ENCODE data around the gene TSPAN16.
A peak's percentile ranks its signal among the peaks of the same experiment; 100 is the strongest.
"Not testable (repeated sequence)": the region's sequence is repeated elsewhere in the genome, so short reads cannot be mapped to it uniquely, and the experiment has no call there.

Gene TSPAN16

DNA sequence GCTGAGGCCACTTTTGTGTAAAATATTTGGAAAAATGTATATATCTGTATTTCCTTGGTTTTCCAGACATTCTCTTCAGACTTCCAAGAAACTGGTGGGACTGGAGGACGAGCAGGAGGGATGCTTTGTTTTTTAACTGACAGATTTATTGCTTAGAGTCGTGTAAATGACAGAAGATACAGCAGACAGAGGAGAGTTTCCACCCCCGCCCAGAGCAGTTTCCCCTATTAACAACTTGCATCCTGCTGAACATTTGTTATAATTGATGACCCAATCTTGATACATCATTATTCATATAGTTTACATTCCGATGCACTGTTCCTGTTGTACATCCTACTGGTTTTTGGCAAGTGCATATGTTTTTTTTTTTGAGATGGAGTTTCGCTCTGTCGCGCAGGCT, 26.6 kb upstream of the TSPAN16 start:
- no peak for DNase-seq

DNA sequence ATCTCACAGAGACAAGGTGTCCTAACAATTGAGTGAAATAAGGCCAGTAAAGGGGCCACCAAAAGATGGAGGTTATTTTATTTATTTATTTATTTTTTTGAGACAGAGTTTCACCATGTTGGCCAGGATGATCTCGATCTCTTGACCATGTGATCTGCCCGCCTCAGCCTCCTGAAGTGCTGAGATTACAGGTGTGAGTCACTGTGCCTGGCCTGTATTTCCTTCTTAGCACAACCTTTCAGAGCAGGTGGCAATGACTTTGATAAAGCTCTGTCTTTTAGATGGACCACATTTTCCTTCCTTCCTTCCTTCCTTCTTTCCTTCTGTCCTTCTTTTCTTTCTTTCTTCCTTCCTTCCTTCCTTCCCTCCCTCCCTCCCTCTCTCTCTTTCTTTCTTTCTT, 22.7 kb upstream of the TSPAN16 start:
- no peak for DNase-seq

DNA sequence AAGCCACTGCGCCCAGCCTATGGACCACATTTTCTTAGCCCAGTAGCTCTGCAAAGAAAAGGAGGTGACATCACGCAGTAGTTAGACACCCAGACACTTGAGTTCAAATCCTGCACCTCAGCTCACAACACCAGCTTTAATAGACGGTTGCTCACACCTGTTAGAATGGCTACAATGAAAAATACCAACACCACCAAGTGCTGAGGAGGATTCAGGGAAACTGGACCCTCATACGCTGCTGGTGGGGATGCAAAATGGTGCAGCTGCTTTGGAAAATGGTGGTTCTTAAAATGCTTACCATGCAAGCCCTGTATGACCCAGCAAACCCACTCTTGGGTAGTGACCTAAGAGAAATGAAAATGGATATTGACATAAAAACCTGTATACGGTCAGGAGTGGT, 22.0 kb upstream of the TSPAN16 start:
- no peak for DNase-seq

DNA sequence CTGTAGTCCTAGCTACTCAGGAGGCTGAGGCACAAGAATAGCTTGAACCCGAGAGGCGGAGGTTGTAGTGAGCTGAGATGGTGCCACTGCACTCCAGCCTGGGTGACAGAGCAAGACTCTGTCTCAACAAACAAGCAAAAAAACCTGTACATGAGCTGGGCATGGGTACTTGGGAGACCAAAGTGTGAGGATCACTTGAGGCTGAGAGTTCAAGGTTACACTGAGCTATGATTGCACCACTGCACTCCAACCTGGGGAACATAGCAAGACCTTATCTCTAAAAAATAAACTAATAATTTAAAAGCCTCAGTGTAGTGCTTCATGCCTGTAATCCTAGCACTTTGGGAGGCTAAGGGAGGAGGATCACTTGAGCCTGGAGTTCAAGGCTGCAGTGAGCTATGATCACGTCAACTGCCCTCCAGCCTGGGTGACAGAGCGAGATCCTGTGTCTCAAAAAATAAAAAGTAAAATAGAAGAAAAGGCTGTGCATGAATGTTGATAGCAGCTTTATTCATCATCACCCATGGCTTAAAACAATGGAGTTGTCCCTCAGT, 21.4 kb upstream of the TSPAN16 start:
- DNase-seq, result no peak

DNA sequence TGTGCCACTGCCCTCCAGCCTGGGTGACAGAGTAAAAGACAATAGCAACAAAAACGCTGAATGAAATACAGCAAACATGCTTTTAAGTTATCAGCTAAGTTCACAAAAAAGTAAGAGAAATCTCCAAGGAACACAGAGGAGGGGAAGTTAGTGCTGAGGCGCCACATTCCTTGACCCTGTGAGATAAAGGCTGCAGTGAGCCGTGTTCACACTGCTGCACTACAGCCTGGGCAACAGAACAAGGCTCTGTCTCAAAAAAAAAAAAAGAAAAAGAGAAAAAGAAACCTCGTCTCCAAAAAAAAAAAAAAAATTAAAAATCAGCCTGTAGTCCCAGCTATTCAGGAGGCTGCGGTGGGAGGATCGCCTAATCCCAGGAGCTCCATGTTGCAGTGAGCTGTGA, 17.3 kb upstream of the TSPAN16 start:
- DNase-seq, result no peak

DNA sequence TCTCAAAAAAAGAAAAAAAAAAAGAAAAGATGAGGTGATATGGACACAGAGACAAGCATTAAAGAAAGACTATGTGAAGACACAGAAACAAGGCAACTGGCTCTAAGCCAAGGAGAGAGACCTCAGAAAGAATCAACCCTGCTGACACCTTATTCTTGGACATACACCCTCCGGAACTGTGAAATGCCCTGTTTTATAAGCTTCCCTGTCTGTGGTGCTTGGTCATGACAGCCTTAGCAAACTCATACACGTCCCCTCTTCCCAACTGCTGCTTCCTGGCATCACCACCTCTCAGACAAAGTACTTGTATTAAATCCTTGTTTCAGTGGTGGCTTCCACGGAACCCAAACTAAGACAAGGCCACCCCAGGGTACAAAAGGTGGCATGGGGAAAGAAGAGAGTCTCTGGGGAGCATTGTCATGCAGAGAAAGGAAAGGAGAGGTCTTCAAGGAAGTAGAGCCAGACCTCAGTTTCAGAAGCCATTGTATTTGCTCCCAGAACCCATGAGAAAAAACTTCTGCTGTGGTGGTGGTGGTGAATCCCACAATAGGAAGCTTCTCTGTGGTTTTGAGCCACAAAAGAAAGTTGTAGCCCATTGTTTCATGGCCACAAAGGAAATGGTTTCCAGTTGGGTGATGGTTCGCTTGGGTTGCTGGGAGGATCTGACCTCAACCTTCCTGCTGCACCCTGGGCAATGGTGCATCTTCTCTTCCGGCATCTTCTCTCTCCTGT, 16.3 kb upstream of the TSPAN16 start:
- DNase-seq, result no peak

DNA sequence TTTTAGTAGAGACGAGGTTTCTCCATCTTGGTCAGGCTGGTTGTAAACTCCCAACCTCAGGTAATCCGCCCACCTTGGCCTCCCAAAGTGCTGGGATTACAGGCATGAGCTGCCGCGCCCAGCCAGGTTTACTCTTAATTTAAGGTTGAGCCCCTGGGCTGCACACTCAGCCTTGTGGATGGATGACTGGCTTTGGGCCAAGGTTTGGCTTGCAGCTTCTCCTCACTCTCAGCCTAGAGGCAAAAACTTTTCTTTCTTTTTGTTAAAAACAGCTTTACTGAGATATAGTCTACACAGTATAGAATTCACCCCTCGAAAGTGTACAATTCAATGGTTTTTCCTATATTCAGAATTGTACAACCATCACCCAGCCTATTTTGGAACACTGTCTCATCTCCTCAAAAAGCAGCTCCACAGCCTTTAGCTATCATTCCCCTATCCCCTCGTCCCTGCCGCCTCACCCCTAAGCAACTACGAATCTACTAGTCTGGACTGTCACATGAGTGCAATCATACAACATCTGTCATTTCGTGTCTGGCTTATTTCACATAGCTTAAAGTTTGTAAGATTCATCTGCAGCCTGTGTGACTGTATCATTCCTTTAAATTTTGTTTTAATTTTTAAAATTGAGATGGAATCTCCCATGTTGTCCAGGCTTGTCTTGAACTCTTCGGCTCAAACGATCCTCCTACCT, 14.5 kb upstream of the TSPAN16 start:
- no peak for DNase-seq

DNA sequence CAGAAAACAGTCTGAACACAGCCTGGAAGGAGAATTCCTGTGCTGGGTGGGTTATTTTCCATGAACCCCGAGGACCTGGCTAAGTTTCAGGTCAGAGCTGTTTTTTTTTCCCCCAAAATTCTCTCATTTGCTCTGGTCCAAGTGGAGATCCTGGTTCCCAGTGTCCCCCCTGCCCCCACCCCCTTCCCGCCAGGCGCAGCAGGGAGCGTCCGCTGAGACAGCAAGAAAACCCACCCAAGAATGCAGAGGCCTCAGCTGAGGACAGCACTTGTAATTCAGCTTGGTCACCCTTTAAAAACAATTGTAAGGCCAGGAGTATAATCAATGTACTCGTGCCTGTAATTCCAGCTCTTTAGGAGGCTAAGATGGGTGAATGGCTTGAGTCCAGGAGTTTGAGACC, 11.4 kb upstream of the TSPAN16 start:
- no peak for DNase-seq

DNA sequence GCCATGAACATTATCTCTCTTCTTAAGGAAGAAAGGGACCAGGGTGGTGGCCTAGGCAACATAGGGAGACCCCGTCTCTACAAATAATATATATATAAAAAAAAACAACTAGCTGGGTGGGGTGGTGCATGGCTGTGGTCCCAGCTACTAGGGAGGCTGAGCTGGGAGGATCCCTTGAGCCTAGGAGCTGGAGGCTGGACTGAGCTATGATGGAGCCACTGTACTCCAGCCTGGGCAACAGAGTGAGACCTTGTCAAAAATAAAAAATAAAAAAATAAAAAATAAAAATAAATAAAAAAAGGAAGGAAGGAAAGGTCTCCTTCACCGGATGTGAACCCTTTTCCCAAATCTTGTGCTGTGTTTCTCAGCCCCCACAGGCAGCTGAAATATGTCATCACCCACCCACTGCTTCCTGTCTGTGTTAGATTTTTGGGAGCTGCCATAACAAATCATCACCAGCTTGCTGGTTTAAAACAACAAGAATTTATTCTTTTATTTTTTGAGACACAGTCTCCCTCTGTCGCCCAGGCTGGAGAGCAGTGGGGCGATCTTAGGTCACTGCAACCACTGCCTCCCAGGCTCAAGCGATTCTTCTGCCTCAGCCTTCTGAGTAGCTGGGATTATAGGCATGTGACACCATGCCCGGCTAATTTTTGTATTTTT, 9.5 kb upstream of the TSPAN16 start:
- DNase-seq, result no peak

DNA sequence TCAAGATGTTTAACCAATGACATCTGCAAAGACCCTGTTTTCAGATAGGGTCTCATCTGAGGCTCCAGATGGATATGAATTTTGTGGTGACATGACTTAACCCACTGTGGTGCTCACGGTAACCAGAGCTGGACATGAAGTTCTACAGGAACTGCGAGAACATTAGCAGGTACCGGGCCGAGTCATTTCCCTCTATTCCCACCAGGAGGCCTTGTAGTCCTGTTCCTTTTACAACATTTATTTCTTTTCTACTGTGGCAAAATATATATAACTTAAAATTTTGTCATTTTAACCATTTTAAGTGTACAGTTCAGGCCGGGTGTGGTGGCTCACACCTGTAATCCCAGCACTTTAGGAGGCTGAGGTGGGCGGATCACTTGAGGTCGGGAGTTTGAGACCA, 7.6 kb upstream of the TSPAN16 start:
- DNase-seq, result no peak

DNA sequence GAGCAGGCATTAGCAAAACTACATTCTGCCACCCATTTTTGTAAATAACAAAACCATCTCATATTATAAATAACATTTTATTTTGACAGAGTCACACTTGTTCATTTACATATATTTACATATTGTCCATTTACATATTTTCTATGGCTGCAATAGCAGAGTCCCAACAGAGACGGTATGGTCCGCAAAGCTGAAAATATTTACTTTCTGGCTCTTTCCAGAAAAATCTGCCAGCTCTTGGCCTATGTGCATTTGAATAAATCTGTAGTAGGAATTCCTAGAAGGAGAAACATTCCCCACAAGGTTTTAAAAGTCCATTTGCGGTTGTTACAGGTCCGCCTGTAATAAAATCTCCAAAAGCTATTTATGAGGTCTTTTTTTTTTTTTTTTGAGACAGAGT, 5.7 kb upstream of the TSPAN16 start:
- no peak for DNase-seq

DNA sequence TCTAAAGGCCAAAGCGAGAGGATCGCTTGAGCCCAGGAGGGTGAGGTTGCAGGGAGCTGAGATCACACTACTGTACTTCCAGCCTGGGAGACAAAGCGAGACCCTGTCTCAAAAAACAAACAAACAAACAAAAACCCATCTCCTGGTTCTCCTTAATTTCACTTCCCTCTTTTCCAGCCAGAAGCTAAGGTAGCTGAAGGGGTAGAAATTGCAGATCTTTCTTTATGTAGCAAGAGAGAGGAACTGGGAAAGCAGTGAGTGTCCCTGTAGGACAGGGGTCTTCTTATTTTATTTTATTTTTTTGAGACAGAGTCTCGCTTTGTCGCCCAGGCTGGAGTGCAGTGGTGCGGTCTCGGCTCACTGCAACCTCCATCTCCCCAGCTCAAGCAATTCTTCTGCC, 4.5 kb upstream of the TSPAN16 start:
- DNase-seq, result no peak

DNA sequence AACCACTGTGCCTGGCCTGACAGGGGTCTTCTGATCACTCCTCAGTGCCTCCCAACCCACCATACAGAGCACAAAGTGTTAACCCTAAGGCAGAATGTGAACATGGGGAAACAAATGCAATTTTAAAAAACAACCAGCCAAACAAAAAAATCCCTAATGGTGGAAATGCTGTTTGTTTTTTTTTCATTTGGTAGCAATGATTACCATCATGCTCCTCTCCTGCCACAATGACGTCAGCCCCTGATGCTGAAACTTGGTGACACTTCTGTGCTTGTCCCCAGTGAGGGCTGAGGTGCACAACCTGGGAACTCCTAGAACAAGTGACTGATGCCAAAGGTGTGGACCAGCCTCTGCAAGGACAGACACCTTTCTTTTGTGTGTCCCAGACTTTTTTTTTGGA, 4.0 kb upstream of the TSPAN16 start:
- DNase-seq, result no peak

DNA sequence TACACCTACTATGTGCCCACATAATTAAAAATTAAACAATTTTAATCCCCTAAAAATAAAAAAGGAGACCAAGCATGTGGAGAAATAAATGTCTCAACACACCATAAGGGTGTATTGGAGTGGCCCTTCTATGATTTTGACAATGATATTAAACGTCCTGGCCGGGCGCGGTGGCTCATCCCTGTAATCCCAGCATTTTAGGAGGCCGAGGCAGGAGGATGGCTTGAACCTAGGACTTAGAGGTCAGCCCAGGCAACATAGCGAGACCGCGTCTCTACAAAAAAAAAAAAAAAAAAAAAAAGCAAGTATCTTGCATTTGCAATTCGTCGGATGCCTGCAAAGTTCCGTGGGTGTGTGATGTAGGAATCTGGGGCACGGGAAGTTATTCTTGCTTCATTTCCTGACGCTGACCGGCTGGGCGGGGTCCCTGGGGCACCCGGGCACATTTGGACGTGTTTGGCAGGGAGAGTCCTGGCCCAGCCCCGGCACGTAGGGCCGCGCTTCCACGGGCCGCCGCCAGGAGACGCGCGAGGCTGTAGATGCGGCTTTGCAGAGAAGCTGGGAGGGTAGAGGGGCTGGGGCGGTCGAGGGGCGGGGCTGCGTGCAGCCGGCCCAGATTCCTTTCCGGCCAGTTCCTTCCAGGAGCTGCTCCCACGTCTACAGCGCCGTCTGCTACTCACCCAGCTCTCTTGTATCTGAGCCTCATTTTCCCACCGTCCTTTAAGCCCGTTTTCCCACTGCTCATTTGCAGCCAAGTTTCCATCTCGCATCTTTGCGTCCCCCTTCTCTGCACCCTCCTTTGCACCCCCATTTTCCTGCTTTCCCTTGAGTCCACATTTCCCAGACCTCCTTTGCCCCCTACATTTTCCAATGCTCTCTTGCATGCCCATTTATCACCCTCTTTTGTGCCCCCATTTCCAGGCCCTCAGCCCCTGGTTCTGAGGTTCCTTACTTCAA, 2.2 kb upstream of the TSPAN16 start:
- peak; percentile 89 for DNase-seq

DNA sequence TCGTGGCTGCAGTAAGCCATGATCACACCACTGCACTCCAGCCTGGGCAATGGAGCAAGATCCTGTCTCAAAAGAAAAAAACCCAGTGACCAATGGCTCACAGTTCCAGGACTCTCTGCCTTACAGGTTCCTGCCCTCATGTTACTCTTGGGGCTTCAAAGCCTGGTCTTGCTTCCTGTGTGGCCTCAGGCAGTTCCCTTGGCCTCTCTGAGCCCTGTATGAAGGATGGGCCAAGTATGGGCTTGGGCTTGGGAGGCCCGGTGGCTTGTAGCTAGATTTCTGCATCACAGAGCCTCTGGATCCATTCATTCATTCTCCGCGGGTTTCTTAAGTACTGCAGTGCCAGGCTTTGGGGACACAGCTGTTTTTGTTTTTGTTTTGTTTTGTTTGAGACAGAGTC, 780 bp upstream of the TSPAN16 start:
- no peak for DNase-seq

DNA sequence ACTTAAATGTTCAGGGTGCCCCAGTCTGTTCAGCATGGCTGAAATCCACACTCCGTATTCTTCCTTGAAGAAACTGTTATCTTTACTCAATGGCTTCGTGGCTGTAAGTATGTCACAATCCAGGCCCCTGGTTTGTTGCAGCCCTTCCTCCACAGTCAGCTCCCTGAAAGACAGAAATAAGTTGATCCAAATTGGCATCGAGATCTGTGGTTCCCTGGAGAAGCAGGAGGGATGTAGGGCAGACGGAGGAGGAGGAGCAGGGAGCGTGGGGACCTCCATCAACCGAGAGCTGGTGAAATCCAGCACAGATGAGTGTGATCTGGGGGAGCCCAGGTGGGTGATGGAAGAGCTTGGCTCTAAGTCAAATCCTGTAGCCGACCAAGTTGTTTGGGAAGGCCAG, 304 bp downstream of the TSPAN16 start:
- DNase-seq, result no peak

DNA sequence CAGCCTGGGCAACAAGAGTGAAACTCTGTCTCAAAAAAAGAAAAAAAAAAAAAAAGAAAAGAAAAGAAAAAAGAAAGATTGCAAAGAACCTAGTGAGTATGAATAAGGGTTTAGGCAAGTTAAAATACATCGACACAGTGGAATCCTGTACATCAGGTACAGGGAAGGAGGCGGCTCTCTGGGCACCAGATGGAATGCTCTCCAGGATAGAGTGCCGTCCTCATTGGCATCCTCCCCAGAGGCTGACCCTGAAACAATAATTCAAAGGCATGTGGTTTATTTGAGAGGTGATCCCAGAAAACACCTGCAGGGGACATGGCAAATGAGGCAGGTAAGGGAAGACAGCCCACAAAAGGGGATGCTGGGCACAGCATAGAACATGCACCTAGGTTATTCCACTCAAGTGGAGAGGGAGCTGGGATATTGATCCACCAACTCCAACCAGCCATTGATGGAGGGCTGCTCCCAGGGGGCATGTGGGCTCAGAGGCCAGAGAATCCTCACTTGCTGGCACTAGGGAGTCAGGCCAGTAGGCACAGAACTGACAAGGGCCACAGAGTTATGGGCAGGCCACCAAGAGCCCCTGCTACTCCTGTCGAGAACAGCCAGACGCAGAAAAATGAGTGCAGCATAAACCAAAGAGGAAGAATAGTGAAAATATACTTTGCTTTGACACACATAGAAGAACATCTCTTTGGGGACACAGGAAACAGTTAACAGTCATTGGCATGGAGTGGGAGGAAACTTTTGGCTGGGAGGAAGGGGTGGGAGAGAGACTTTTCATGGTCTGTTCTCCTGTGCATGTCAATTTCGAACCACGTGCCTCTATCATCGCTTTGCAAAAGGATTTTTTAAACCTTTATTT, 4.2 kb downstream of the TSPAN16 start:
- DNase-seq, result peak; percentile 18

DNA sequence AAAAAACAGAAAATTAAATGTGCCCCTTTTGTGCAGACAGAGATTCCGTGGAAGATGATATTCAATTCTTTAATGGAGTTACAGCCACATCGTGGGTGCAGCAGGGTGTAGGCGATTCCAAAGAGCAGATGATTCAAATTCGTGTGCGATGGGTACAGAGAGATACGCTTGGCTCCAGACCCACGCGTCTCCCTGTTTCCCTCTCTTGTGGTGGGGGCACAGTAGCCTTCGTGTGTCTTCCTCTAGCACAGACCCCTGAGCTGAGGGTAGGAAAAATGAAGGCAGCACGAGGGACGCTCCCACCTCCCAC, 4.8 kb downstream of the TSPAN16 start:
- DNase-seq, result no peak

DNA sequence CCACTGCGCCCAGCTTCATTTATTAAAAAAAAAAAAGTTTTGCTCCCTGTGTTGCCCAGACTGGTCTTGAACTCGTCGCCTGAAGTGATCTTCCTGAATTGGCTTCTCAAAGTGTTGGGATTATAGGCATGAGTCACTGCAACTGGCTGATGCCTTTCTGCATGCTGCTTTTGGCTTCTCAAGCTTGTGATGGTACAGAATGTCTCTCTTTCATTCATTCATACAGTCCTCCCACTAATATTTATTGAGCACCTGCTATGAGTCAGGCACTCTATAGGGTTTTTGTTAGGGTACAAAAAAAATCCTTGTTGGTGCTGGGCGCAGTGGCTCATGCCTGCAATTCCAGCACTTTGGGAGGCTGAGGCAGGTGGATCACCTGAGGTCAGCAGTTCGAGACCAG, 9.0 kb downstream of the TSPAN16 start:
- DNase-seq, result no peak

DNA sequence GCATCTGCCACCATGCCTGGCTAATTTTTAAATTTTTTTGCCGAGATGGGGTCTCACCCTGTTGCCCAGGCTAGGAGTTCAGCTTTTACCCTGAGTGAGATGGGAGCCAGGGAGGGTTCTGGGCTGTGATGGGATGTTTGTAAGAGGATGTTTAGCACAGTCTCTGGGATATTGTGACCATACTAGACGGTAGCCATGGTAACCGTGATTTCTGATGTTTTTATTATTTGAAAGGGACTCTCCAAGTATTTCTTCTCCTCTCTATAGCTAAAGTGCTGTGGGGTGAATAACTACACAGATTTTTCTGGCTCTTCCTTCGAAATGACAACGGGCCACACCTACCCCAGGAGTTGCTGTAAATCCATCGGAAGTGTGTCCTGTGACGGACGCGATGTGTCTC, 10.4 kb downstream of the TSPAN16 start:
- DNase-seq, result no peak

DNA sequence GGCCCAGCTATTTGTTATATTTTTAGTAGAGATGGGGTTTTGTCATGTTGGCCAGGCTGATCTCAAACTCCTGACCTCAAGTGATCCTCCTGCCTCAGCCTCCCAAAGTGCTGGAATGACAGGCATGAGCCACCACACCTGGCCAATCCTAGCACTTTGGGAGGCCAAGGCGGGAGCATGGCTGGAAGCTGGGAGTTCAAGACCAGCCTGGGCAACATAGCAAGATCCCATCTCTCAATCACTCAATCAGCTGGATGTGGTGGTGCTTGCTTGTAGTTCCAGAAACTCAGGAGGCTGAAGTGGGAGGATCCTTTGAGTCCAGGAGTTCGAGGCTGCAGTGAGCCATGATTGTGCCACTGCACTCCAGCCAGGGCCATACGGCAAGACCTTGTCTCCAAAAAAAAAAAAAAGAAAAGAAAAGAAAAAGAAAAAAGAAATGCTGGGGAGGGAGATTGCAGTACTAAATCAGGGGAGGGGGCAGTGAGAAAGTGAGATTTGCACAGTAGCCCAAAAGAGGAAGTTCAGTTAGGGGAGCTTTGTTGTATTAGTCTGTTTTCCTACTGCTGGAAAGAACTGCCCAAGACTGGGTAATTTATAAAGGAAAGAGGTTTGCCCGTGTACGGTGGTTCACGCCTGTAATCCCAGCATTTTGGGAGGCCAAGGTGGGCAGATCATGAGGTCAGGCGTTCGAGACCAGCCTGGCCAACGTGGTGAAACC, 24.5 kb downstream of the TSPAN16 start:
- not testable (repeated sequence) for DNase-seq

Data from NCI-H2171 treated with DMSO at 0.1 percent for 48 hours (cell line).